ENCODE results near the gene GGACT. TPM values are rescaled to one million over a fixed set of nuclear protein-coding genes. Genes with fewer than 3 reads are reported as not detected.

GGACT gene
- total and polyA plus RNA-seq, 2 of the 8 experiments (the other 6 are each of a cell fraction or from before 2014, with no cell fraction given), result 1.1 to 1.5 TPM

DNA sequence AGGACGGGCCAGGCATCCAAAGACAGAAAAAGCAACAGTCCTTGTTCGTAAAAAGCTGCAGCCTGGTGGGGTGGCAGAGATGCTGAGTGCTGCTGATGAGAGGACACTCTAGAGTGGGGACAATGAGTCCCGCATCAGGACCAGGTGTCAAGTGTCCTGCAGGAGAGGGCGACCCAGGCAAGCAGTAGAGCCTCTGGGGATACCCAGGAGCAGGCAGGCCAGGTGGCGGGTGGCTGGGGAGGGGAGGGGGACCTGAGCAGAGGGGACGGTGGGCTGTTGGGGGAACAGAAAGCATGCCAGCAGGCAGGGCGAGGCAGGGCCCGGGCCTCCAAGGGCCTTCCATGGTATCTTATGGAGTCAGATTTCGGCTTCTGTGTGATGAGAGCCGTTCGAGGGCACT lies 35.8 kb downstream of the GGACT start (continued):
- TF ChIP-seq CREB1 (IDR thresholded peaks at IDR 0.05) (no peak), TBP (IDR thresholded peaks at IDR 0.05; ENCODE audit: low read depth, low read length) (no peak), SP1 (IDR thresholded peaks at IDR 0.05; ENCODE audit: low read depth, low read length) (no peak), EP300 (IDR thresholded peaks at IDR 0.05; ENCODE audit: borderline replicate concordance in 1 of 2, low read depth in 2 of 2, low read length in 2 of 2) (no peak), POLR2AphosphoS5 (IDR thresholded peaks at IDR 0.05; ENCODE audit: low read depth, low read length) (no peak), FOSL1 (IDR thresholded peaks at IDR 0.05; ENCODE audit: insufficient read depth, low read depth, low read length) (no peak)

Data from H1 (cell line).